ENCODE data around the gene AK9.
"Not testable (repeated sequence)": the region's sequence is repeated elsewhere in the genome, so short reads cannot be mapped to it uniquely, and the experiment has no call there.

GRCh38 chr6:109708099-109708498 is 17.1 kb upstream of the AK9 start:
- TF ChIP-seq CTCF, POLR2A (IDR thresholded peaks at IDR 0.05): not testable (repeated sequence)
